Mesendoderm (in vitro differentiated cells): Measurements from ENCODE around the gene LAMC2.

Experiments
- DNase-seq: peaks from one replicate; pipeline ENCODE4 v3.0.0; 2013
- H2AK5ac ChIP-seq: 2 replicates; pipeline ENCODE4 v1.6.1; 2013; ENCODE audit warnings: low read length, inconsistent platforms
- H2BK120ac ChIP-seq: 2 replicates; pipeline ENCODE4 v1.6.1; 2013; ENCODE audit warnings: low read depth, mild to moderate bottlenecking, low read length, moderate library complexity, mixed read lengths
- H2BK15ac ChIP-seq: replicated peaks from 2 replicates; pipeline ENCODE4 v1.6.1; 2013; ENCODE audit warnings: low read depth, mild to moderate bottlenecking, moderate library complexity
- H2BK5ac ChIP-seq: 2 replicates; pipeline ENCODE4 v1.6.1; 2013; ENCODE audit warnings: low read length, inconsistent platforms
- H3K18ac ChIP-seq: 2 replicates; pipeline ENCODE4 v1.6.1; 2013; ENCODE audit warnings: mild to moderate bottlenecking, low read length, mixed read lengths
- H3K23ac ChIP-seq: one replicate; pipeline ENCODE4 v1.6.1; 2013; ENCODE audit warnings: low read length
- H3K27ac ChIP-seq: 2 replicates; pipeline ENCODE4 v1.5.1; 2013; ENCODE audit warnings: low read depth, mild to moderate bottlenecking, inconsistent platforms, low read length, moderate library complexity
- H3K27me3 ChIP-seq: 2 replicates; pipeline ENCODE4 v1.6.1; 2013; ENCODE audit warnings: low read length, control low read depth, mild to moderate bottlenecking, inconsistent platforms; ENCODE audit not compliant: insufficient read depth, poor library complexity
- H3K36me3 ChIP-seq: 2 replicates; pipeline ENCODE4 v1.6.1; 2013; ENCODE audit warnings: low read length, inconsistent platforms; ENCODE audit not compliant: control insufficient read depth, insufficient read depth
- H3K4ac ChIP-seq: one replicate; pipeline ENCODE4 v1.6.1; 2013; ENCODE audit warnings: low read depth, mild to moderate bottlenecking, low read length, moderate library complexity
- H3K4me1 ChIP-seq: 2 replicates; pipeline ENCODE4 v1.6.1; 2013; ENCODE audit warnings: low read depth, low read length, inconsistent platforms; ENCODE audit not compliant: control insufficient read depth
- H3K4me2 ChIP-seq: 2 replicates; pipeline ENCODE4 v1.6.1; 2013; ENCODE audit warnings: low read length
- H3K4me3 ChIP-seq: 2 replicates; pipeline ENCODE4 v1.5.1; 2013; ENCODE audit warnings: mild to moderate bottlenecking, low read length
- H3K56ac ChIP-seq: one replicate; pipeline ENCODE4 v1.6.1; 2013; ENCODE audit warnings: low read length
- H3K79me1 ChIP-seq: 2 replicates; pipeline ENCODE4 v1.6.1; 2013; ENCODE audit warnings: low read length, inconsistent platforms
- H3K79me2 ChIP-seq: 2 replicates; pipeline ENCODE4 v1.6.1; 2013; ENCODE audit warnings: mild to moderate bottlenecking, low read length; ENCODE audit not compliant: control insufficient read depth, insufficient read depth
- H3K9ac ChIP-seq: 2 replicates; pipeline ENCODE4 v1.6.1; 2013; ENCODE audit warnings: low read length, inconsistent platforms
- H4K5ac ChIP-seq: one replicate; pipeline ENCODE4 v1.6.1; 2013; ENCODE audit warnings: low read length
- H4K8ac ChIP-seq: one replicate; pipeline ENCODE4 v1.6.1; 2013; ENCODE audit warnings: low read depth, mild to moderate bottlenecking, control low read depth, low read length, moderate library complexity
- WGBS: extraction: QIAGEN DNeasy Blood & Tissue Kit; methylation state at CpG from one replicate; pipeline ENCODE4 v1.1.7; 2013; ENCODE audit warnings: low lambda C conversion rate, missing lambda C conversion rate; ENCODE audit not compliant: insufficient coverage; ENCODE audit errors: extremely low coverage; 5-methylcytosine and 5-hydroxymethylcytosine counted together

Gene LAMC2

GRCh38 chr1:183247931-183248330, 61.9 kb downstream of the LAMC2 start:
- Histone ChIP-seq H3K4ac (no peak overlapping the region), H2AK5ac (no peak overlapping the region), H3K36me3 (no peaks in the 10 kb centered on the region), H3K4me3 (no peak overlapping the region), H3K4me1 (no peaks in the 10 kb centered on the region), H3K27ac (no peak overlapping the region), H4K8ac (no peak overlapping the region), H2BK5ac (no peak overlapping the region), H3K9ac (no peak overlapping the region), H3K27me3 (no peaks in the 10 kb centered on the region), H2BK15ac (no peak overlapping the region), H3K56ac (no peak overlapping the region), H3K23ac (no peak overlapping the region), H3K79me1 (no peaks in the 10 kb centered on the region), H4K5ac (no peak overlapping the region), H3K4me2 (no peak overlapping the region), H2BK120ac (no peak overlapping the region), H3K79me2 (no peaks in the 10 kb centered on the region), H3K18ac (no peak overlapping the region)
- DNase-seq = no peak
- no CpG with 5 or more reads among the region's 1 CpG for WGBS

- no peak overlapping the region for H2BK120ac ChIP-seq
- no peak overlapping the region for H3K18ac ChIP-seq
- H3K4ac ChIP-seq = no peak overlapping the region
- no CpG with 5 or more reads among the region's 4 CpGs for WGBS
- no peak overlapping the region for H4K8ac ChIP-seq
- DNase-seq = no peak
- H4K5ac ChIP-seq = no peak overlapping the region
- H3K23ac ChIP-seq = no peak overlapping the region
- H3K56ac ChIP-seq = no peak overlapping the region
- no peaks in the 10 kb centered on the region for H3K36me3 ChIP-seq
- H3K79me1 ChIP-seq = no peaks in the 10 kb centered on the region
- H3K27ac ChIP-seq = no peak overlapping the region
- no peak overlapping the region for H3K4me3 ChIP-seq
- H2BK15ac ChIP-seq = no peak overlapping the region
- H3K4me1 ChIP-seq = no peaks in the 10 kb centered on the region
- no peak overlapping the region for H2BK5ac ChIP-seq
- no peaks in the 10 kb centered on the region for H3K79me2 ChIP-seq
- no peaks in the 10 kb centered on the region for H3K27me3 ChIP-seq
- no peak overlapping the region for H3K9ac ChIP-seq
- no peak overlapping the region for H3K4me2 ChIP-seq
- no peak overlapping the region for H2AK5ac ChIP-seq
Measured at GRCh38 chr1:183248989-183249691, 63.1 kb downstream of the LAMC2 start.

GRCh38 chr1:183249941-183250452, 63.9 kb downstream of the LAMC2 start:
- Histone ChIP-seq H2AK5ac (no peak overlapping the region), H4K5ac (no peak overlapping the region), H3K79me1 (no peaks in the 10 kb centered on the region), H3K4me3 (no peak overlapping the region), H3K23ac (no peak overlapping the region), H2BK15ac (no peak overlapping the region), H3K36me3 (no peaks in the 10 kb centered on the region), H3K18ac (no peak overlapping the region), H4K8ac (no peak overlapping the region), H3K27ac (no peak overlapping the region), H3K56ac (no peak overlapping the region), H3K9ac (no peak overlapping the region), H3K27me3 (no peaks in the 10 kb centered on the region), H3K4ac (no peak overlapping the region), H3K4me1 (no peaks in the 10 kb centered on the region), H3K79me2 (no peaks in the 10 kb centered on the region), H2BK120ac (no peak overlapping the region), H2BK5ac (no peak overlapping the region), H3K4me2 (no peak overlapping the region)
- no CpG with 5 or more reads among the region's 5 CpGs for WGBS
- DNase-seq = no peak

- no peak overlapping the region for H3K56ac ChIP-seq
- H3K4me3 ChIP-seq = no peak overlapping the region
- H3K27ac ChIP-seq = no peak overlapping the region
- H3K23ac ChIP-seq = no peak overlapping the region
- no peak overlapping the region for H2BK15ac ChIP-seq
- no peaks in the 10 kb centered on the region for H3K36me3 ChIP-seq
- H4K8ac ChIP-seq = no peak overlapping the region
- H3K79me1 ChIP-seq = no peaks in the 10 kb centered on the region
- WGBS = no CpG with 5 or more reads among the region's 12 CpGs
- no peak overlapping the region for H2AK5ac ChIP-seq
- H3K4me1 ChIP-seq = no peaks in the 10 kb centered on the region
- DNase-seq = no peak
- H4K5ac ChIP-seq = no peak overlapping the region
- H2BK120ac ChIP-seq = no peak overlapping the region
- no peaks in the 10 kb centered on the region for H3K79me2 ChIP-seq
- H2BK5ac ChIP-seq = no peak overlapping the region
- no peak overlapping the region for H3K4me2 ChIP-seq
- no peak overlapping the region for H3K9ac ChIP-seq
- no peaks in the 10 kb centered on the region for H3K27me3 ChIP-seq
- no peak overlapping the region for H3K4ac ChIP-seq
- H3K18ac ChIP-seq = no peak overlapping the region
Measured at GRCh38 chr1:183251101-183251958, 65.3 kb downstream of the LAMC2 start.

GRCh38 chr1:183251959-183252450, 65.9 kb downstream of the LAMC2 start:
- H3K27me3 ChIP-seq = no peaks in the 10 kb centered on the region
- no peaks in the 10 kb centered on the region for H3K79me2 ChIP-seq
- no peak overlapping the region for H3K27ac ChIP-seq
- H3K18ac ChIP-seq = no peak overlapping the region
- no peak overlapping the region for H4K8ac ChIP-seq
- no peak overlapping the region for H3K4ac ChIP-seq
- H3K23ac ChIP-seq = no peak overlapping the region
- H3K79me1 ChIP-seq = no peaks in the 10 kb centered on the region
- H2AK5ac ChIP-seq = no peak overlapping the region
- no peak overlapping the region for H2BK5ac ChIP-seq
- no peak overlapping the region for H3K9ac ChIP-seq
- H2BK120ac ChIP-seq = no peak overlapping the region
- no peak overlapping the region for H3K4me2 ChIP-seq
- no peak overlapping the region for H2BK15ac ChIP-seq
- no peak overlapping the region for H4K5ac ChIP-seq
- H3K4me1 ChIP-seq = no peaks in the 10 kb centered on the region
- DNase-seq = no peak
- WGBS = no CpG with 5 or more reads among the region's 8 CpGs
- H3K36me3 ChIP-seq = no peaks in the 10 kb centered on the region
- H3K56ac ChIP-seq = no peak overlapping the region
- H3K4me3 ChIP-seq = no peak overlapping the region
